Measurements from ENCODE around the gene CMPK2. TPM values are rescaled to one million over a fixed set of nuclear protein-coding genes. Genes with fewer than 3 reads are reported as not detected.

The CMPK2 gene
- total and polyA plus RNA-seq, 9 of the 15 experiments (the other 6 are each of a cell fraction or from before 2014, with no cell fraction given) = 2.6 to 10.5 (median 5.0) TPM

DNA sequence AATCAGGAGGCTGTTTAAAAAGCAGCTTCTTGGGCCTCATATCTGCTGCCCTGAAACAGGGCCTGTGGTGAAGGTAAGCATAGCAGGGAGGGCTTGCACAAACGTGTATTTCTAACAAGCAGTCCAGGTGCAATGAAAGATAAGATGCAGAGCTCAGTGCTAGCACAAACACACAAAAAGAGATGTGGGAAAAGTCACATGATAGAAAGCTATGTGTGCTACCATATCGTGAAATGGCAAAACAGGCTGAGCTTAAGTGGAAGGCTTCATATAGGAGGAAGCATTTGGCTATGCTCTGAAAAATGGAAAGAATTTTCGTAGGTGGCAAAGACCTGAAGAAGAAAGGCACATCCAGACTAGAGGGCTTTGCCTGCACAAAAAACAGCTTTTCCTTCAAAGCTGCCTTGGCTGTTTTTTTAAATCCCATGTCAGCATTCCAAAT lies 22.1 kb upstream of the CMPK2 start (continued):
- TF ChIP-seq RAD21 (CRISPR knock-in tag; conservative IDR thresholded peaks at IDR 0.05 in 1 of 2, IDR thresholded peaks at IDR 0.05 in 1 of 2) = peak in 1 of 2 experiments; percentile 17; a peak in 1 of 4 replicates
- no peak for TF ChIP-seq MCM2 (IDR thresholded peaks at IDR 0.05; ENCODE audit: low read depth)
- 0 out of 2 replicates have a peak, but pooled peaks have one; percentile 55 for TF ChIP-seq ZNF165 (CRISPR knock-in tag; IDR thresholded peaks at IDR 0.05; ENCODE audit: borderline replicate concordance)
- TF ChIP-seq, protein P1, sequence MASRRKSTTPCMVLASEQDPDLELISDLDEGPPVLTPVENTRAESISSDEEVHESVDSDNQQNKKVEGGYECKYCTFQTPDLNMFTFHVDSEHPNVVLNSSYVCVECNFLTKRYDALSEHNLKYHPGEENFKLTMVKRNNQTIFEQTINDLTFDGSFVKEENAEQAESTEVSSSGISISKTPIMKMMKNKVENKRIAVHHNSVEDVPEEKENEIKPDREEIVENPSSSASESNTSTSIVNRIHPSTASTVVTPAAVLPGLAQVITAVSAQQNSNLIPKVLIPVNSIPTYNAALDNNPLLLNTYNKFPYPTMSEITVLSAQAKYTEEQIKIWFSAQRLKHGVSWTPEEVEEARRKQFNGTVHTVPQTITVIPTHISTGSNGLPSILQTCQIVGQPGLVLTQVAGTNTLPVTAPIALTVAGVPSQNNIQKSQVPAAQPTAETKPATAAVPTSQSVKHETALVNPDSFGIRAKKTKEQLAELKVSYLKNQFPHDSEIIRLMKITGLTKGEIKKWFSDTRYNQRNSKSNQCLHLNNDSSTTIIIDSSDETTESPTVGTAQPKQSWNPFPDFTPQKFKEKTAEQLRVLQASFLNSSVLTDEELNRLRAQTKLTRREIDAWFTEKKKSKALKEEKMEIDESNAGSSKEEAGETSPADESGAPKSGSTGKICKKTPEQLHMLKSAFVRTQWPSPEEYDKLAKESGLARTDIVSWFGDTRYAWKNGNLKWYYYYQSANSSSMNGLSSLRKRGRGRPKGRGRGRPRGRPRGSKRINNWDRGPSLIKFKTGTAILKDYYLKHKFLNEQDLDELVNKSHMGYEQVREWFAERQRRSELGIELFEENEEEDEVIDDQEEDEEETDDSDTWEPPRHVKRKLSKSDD (conservative IDR thresholded peaks at IDR 0.05; ENCODE audit: low read length) = no peak
- TF ChIP-seq POLR2H (tag; IDR thresholded peaks at IDR 0.05; ENCODE audit: low read depth) = no peak
- no peak for TF ChIP-seq ZNF347 (CRISPR knock-in tag; IDR thresholded peaks at IDR 0.05; ENCODE audit: low read depth)
- no peak for TF ChIP-seq CREB5 (CRISPR knock-in tag; IDR thresholded peaks at IDR 0.05)
- peak; percentile 74 for TF ChIP-seq C11orf30 (IDR thresholded peaks at IDR 0.05; ENCODE audit: low read depth)
- peak; percentile 51 for TF ChIP-seq NEUROD1 (IDR thresholded peaks at IDR 0.05; ENCODE audit: borderline replicate concordance, low read depth, low read length, partially characterized antibody)
- TF ChIP-seq HES1 (IDR thresholded peaks at IDR 0.05; ENCODE audit: low read depth) = peak; percentile 55; the same call in 1 of the 2 replicates
- no peak for TF ChIP-seq ZNF79 (CRISPR knock-in tag; IDR thresholded peaks at IDR 0.05; ENCODE audit: low read depth)
- TF ChIP-seq ZNF212 (CRISPR knock-in tag; IDR thresholded peaks at IDR 0.05) = peak; percentile 63; the same call in 1 of the 2 replicates
- TF ChIP-seq, protein P2, sequence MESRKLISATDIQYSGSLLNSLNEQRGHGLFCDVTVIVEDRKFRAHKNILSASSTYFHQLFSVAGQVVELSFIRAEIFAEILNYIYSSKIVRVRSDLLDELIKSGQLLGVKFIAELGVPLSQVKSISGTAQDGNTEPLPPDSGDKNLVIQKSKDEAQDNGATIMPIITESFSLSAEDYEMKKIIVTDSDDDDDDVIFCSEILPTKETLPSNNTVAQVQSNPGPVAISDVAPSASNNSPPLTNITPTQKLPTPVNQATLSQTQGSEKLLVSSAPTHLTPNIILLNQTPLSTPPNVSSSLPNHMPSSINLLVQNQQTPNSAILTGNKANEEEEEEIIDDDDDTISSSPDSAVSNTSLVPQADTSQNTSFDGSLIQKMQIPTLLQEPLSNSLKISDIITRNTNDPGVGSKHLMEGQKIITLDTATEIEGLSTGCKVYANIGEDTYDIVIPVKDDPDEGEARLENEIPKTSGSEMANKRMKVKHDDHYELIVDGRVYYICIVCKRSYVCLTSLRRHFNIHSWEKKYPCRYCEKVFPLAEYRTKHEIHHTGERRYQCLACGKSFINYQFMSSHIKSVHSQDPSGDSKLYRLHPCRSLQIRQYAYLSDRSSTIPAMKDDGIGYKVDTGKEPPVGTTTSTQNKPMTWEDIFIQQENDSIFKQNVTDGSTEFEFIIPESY (CRISPR knock-in tag; IDR thresholded peaks at IDR 0.05) = peak; percentile 60; the same call in 1 of the 2 replicates
- TF ChIP-seq MAX (CRISPR knock-in tag; IDR thresholded peaks at IDR 0.05) = peak; percentile 62; the same call in 1 of the 2 replicates
- no peak for TF ChIP-seq BCL6 (CRISPR knock-in tag; IDR thresholded peaks at IDR 0.05)
- TF ChIP-seq E2F6 (IDR thresholded peaks at IDR 0.05; ENCODE audit: borderline replicate concordance in 1 of 2, extremely low read depth in 1 of 2, insufficient read depth in 1 of 2, insufficient read length in 1 of 2, low read depth in 1 of 2, low read length in 1 of 2, poor library complexity in 1 of 2, severe bottlenecking in 1 of 2) = no peak
- peak; percentile 69; the same call in 1 of the 2 replicates for TF ChIP-seq ZNF197 (CRISPR knock-in tag; IDR thresholded peaks at IDR 0.05; ENCODE audit: low read depth)
- TF ChIP-seq CBFA2T2 (conservative IDR thresholded peaks at IDR 0.05) = peak; percentile 94

Measured in K562 (cell line).